ENCODE results near the gene NF1.
"Not testable (repeated sequence)": the region's sequence is repeated elsewhere in the genome, so short reads cannot be mapped to it uniquely, and the experiment has no call there.

Gene NF1

GRCh38 chr17:31339906-31340661 lies 245.3 kb downstream of the NF1 start:
- no peak for TF ChIP-seq CTCF (conservative IDR thresholded peaks at IDR 0.05)
- no peak overlapping the region for H3K27ac ChIP-seq

- not testable (repeated sequence) for H3K27ac ChIP-seq
Observed at GRCh38 chr17:31345191-31345747, 250.5 kb downstream of the NF1 start.

GRCh38 chr17:31349454-31349853 lies 254.7 kb downstream of the NF1 start:
- TF ChIP-seq CTCF (conservative IDR thresholded peaks at IDR 0.05): no peak
- no peak overlapping the region for H3K27ac ChIP-seq

GRCh38 chr17:31355935-31356334 lies 261.2 kb downstream of the NF1 start:
- peak overlapping the region; percentile 39 for H3K27ac ChIP-seq
- TF ChIP-seq CTCF (conservative IDR thresholded peaks at IDR 0.05): no peak

DNA sequence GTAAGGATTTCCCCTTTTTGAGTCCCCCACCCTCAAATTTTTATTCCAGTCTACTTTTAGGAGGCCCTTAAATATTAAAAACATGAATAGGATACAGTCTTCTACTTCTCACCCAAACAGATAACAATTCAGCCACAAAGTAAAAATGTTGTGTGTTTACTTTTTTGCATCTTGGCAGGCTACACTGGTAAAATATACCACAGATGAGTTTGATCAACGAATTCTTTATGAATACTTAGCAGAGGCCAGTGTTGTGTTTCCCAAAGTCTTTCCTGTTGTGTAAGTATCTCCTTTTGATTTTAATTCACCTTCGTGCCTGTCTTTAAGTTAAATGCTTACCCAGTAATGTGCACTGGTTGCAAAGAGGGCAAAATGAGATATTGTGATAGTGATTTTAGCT lies 262.3 kb downstream of the NF1 start:
- no peak for TF ChIP-seq CTCF (conservative IDR thresholded peaks at IDR 0.05)

GRCh38 chr17:31357839-31358394 lies 263.1 kb downstream of the NF1 start:
- no peak for TF ChIP-seq CTCF (conservative IDR thresholded peaks at IDR 0.05)
- no peak overlapping the region for H3K27ac ChIP-seq

More for the DNA sequence above, 262.3 kb downstream of the NF1 start:
- peak overlapping the region; percentile 39; the same call in 1 of the 2 replicates for H3K27ac ChIP-seq

- TF ChIP-seq CTCF (conservative IDR thresholded peaks at IDR 0.05): no peak
- no peak overlapping the region for H3K27ac ChIP-seq
Observed at GRCh38 chr17:31364012-31364411, 269.2 kb downstream of the NF1 start.

DNA sequence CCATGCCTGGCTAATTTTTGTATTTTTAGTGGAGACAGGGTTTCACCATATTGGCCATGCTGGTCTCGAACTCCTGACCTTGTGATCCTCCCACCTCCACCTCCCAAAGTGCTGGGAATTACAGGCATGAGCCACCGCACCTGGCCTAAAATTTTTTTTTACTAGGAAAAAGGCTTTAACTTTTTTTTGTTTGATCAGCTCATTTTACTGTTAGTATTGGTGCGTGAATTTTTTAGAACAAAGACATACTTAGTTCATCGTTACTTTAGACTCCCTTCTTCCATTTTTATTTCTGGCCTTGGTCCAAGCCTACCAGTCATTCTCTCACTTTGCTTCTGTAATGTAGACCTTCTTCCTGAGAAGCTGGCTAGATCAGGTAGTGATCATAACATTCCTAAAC lies 271.3 kb downstream of the NF1 start:
- no peak for TF ChIP-seq CTCF (conservative IDR thresholded peaks at IDR 0.05)
- no peak overlapping the region for H3K27ac ChIP-seq
